Measurements from ENCODE around the gene TSPAN12.
A peak's percentile ranks its signal among the peaks of the same experiment; 100 is the strongest.

The TSPAN12 gene

GRCh38 chr7:120829487-120829886 lies 28.5 kb downstream of the TSPAN12 start:
- Mint-ChIP-seq H3K4me1 (peaks cover 4% of the 10 kb centered on the region), H3K27me3 (ENCODE audit: low read depth) (no peaks in the 10 kb centered on the region), H3K27ac (peak overlapping the region in 1 of 3 experiments; percentile 72), H3K36me3 (ENCODE audit: low read depth) (peaks cover 53% of the 10 kb centered on the region), H3K4me3 (no peak overlapping the region), H3K9me3 (peaks cover 11% of the 10 kb centered on the region)
- TF ChIP-seq CTCF (IDR thresholded peaks at IDR 0.05; ENCODE audit: unreplicated experiment in 3 of 3): no peak

GRCh38 chr7:120828528-120828927 lies 29.4 kb downstream of the TSPAN12 start:
- Mint-ChIP-seq H3K27me3 (ENCODE audit: low read depth) (no peaks in the 10 kb centered on the region), H3K4me3 (no peak overlapping the region), H3K36me3 (ENCODE audit: low read depth) (peaks cover 51% of the 10 kb centered on the region), H3K4me1 (peaks cover 4% of the 10 kb centered on the region), H3K27ac (peak overlapping the region in 1 of 3 experiments; percentile 0), H3K9me3 (peaks cover 11% of the 10 kb centered on the region)
- no peak for TF ChIP-seq CTCF (IDR thresholded peaks at IDR 0.05; ENCODE audit: unreplicated experiment in 3 of 3)

GRCh38 chr7:120827371-120828118 lies 30.4 kb downstream of the TSPAN12 start:
- Mint-ChIP-seq H3K27ac (no peak overlapping the region), H3K36me3 (ENCODE audit: low read depth) (peaks cover 55% of the 10 kb centered on the region), H3K9me3 (peaks cover 11% of the 10 kb centered on the region), H3K4me3 (no peak overlapping the region), H3K4me1 (peaks cover 4% of the 10 kb centered on the region), H3K27me3 (ENCODE audit: low read depth) (no peaks in the 10 kb centered on the region)
- no peak for TF ChIP-seq CTCF (IDR thresholded peaks at IDR 0.05; ENCODE audit: unreplicated experiment in 3 of 3)

GRCh38 chr7:120825576-120825975 lies 32.4 kb downstream of the TSPAN12 start:
- Mint-ChIP-seq H3K36me3 (ENCODE audit: low read depth) (peaks cover 43% of the 10 kb centered on the region), H3K27ac (peak overlapping the region in 1 of 3 experiments; percentile 21), H3K9me3 (peaks cover 2% of the 10 kb centered on the region), H3K4me3 (no peak overlapping the region), H3K27me3 (ENCODE audit: low read depth) (no peaks in the 10 kb centered on the region), H3K4me1 (peaks cover 4% of the 10 kb centered on the region)
- TF ChIP-seq CTCF (IDR thresholded peaks at IDR 0.05; ENCODE audit: unreplicated experiment in 3 of 3): no peak

- peak overlapping the region in 1 of 3 experiments; percentile 21 for H3K27ac Mint-ChIP-seq
- no peaks in the 10 kb centered on the region for H3K27me3 Mint-ChIP-seq (ENCODE audit: low read depth)
- no peak overlapping the region for H3K4me3 Mint-ChIP-seq
- H3K36me3 Mint-ChIP-seq (ENCODE audit: low read depth): peaks cover 43% of the 10 kb centered on the region
- H3K4me1 Mint-ChIP-seq: peaks cover 4% of the 10 kb centered on the region
- no peak for TF ChIP-seq CTCF (IDR thresholded peaks at IDR 0.05; ENCODE audit: unreplicated experiment in 3 of 3)
- no peaks in the 10 kb centered on the region for H3K9me3 Mint-ChIP-seq
These were observed 32.8 kb downstream of the TSPAN12 start for GRCh38 chr7:120825152-120825551.

- H3K36me3 Mint-ChIP-seq (ENCODE audit: low read depth): peaks cover 53% of the 10 kb centered on the region
- no peak overlapping the region for H3K4me3 Mint-ChIP-seq
- H3K27me3 Mint-ChIP-seq (ENCODE audit: low read depth): no peaks in the 10 kb centered on the region
- TF ChIP-seq CTCF (IDR thresholded peaks at IDR 0.05; ENCODE audit: unreplicated experiment in 3 of 3): no peak
- no peaks in the 10 kb centered on the region for H3K9me3 Mint-ChIP-seq
- no peaks in the 10 kb centered on the region for H3K4me1 Mint-ChIP-seq
- no peak overlapping the region for H3K27ac Mint-ChIP-seq
These were observed 38.1 kb downstream of the TSPAN12 start for GRCh38 chr7:120819861-120820260.
